SK-N-MC (cell line): ENCODE results near the gene RFWD3.

ENCODE experiments used
- EZH2 ChIP-seq: fragments of 200-600 bp; sonication (generic); IDR thresholded peaks from one replicate; pipeline ENCODE4 v1.6.1; 2017; ENCODE audit warnings: antibody characterized with exemption
- FOXP2 ChIP-seq: optimal IDR thresholded peaks from 2 replicates; pipeline ENCODE3; 2011; ENCODE audit warnings: mild to moderate bottlenecking, moderate library complexity; ENCODE audit not compliant: insufficient read depth; ENCODE audit errors: extremely low read length, control extremely low read depth
- POLR2AphosphoS5 ChIP-seq: IDR thresholded peaks from 2 replicates; pipeline ENCODE4 v1.6.1; 2012; ENCODE audit warnings: mild to moderate bottlenecking, low read depth, low read length, borderline replicate concordance

DNA sequence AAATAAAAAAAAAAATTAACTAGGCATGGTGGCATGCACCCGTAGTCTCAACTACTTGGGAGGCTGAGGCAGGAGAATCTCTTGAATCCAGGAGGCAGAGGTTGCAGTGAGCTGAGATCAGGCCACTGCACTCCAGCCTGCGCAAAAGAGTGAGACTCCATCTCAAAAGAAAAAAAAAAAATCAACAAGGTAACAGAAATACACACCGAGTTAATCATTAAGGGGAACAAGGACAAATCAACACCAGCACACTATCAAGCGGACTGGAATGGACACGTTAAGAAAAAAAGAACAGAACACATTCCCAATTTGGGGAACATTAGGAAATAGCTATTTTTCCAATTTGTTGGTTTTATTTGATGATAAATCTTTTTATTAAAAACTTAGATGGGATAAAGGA lies 31.4 kb downstream of the RFWD3 start:
- no peak for TF ChIP-seq POLR2AphosphoS5
- no peak for TF ChIP-seq EZH2
- no peak for TF ChIP-seq FOXP2
